Neural cell (in vitro differentiated cells): ENCODE results near the gene GLI3. TPM values are rescaled to one million over a fixed set of nuclear protein-coding genes. Genes with fewer than 3 reads are reported as not detected.

ENCODE experiments used
- H2AFZ ChIP-seq: fragments of 200-600, 300-800 bp; sonication (generic), shearing (Covaris generic); 2 replicates; pipeline ENCODE4 v1.6.0; 2014; ENCODE audit warnings: low read depth, mild to moderate bottlenecking, antibody characterized with exemption, low read length, moderate library complexity
- H3F3A ChIP-seq: fragments of 200-600 bp; shearing (Covaris generic); 2 replicates; pipeline ENCODE4 v1.6.1; 2016; ENCODE audit warnings: mild to moderate bottlenecking, moderate library complexity, mixed read lengths, antibody characterized with exemption, low read length; ENCODE audit not compliant: insufficient read depth, poor library complexity, severe bottlenecking
- H3K27ac ChIP-seq: fragments of 200-600, 300-800 bp; sonication (generic), shearing (Covaris generic); 2 replicates; pipeline ENCODE4 v1.5.1; 2014; ENCODE audit warnings: mild to moderate bottlenecking, low read length, moderate library complexity
- H3K27me3 ChIP-seq: fragments of 300-800, 200-600 bp; sonication (generic), shearing (Covaris generic); 2 replicates; pipeline ENCODE4 v1.6.0; 2014; ENCODE audit warnings: mild to moderate bottlenecking, low read depth, low read length, moderate library complexity; ENCODE audit not compliant: insufficient read depth
- H3K36me3 ChIP-seq: fragments of 300-800, 200-600 bp; sonication (generic), shearing (Covaris generic); 2 replicates; pipeline ENCODE4 v1.5.1; 2014; ENCODE audit warnings: mild to moderate bottlenecking, antibody characterized with exemption, low read length, moderate library complexity; ENCODE audit not compliant: insufficient read depth
- H3K4me2 ChIP-seq: fragments of 300-800, 200-600 bp; sonication (generic), shearing (Covaris generic); 2 replicates; pipeline ENCODE4 v1.6.0; 2014; ENCODE audit warnings: mild to moderate bottlenecking, low read length
- H3K4me3 ChIP-seq: fragments of 300-800, 200-600 bp; sonication (generic), shearing (Covaris generic); 2 replicates; pipeline ENCODE4 v1.5.1; 2014; ENCODE audit warnings: mild to moderate bottlenecking, low read length, moderate library complexity
- H3K79me2 ChIP-seq: fragments of 200-600 bp; shearing (Covaris generic); replicated peaks from 2 replicates; pipeline ENCODE4 v1.6.0; 2014; ENCODE audit warnings: mild to moderate bottlenecking, low read length, moderate library complexity; ENCODE audit not compliant: insufficient read depth
- H3K9ac ChIP-seq: fragments of 300-800, 200-600 bp; sonication (generic), shearing (Covaris generic); 2 replicates; pipeline ENCODE4 v1.6.1; 2016; ENCODE audit warnings: mild to moderate bottlenecking, low read length, mixed read lengths
- H3K9me2 ChIP-seq: fragments of 200-600 bp; shearing (Covaris generic); 2 replicates; pipeline ENCODE4 v1.6.1; 2016; ENCODE audit warnings: mild to moderate bottlenecking, low read length, mixed read lengths; ENCODE audit not compliant: insufficient read depth
- H3K9me3 ChIP-seq: fragments of 200-600, 300-800 bp; sonication (generic), shearing (Covaris generic); 2 replicates; pipeline ENCODE4 v1.6.1; 2016; ENCODE audit warnings: mild to moderate bottlenecking, mixed run types, low read length, moderate library complexity, mixed read lengths
- H4K20me1 ChIP-seq: fragments of 200-600 bp; shearing (Covaris generic); 2 replicates; pipeline ENCODE4 v1.6.1; 2016; ENCODE audit warnings: mild to moderate bottlenecking, mixed run types; ENCODE audit not compliant: insufficient read depth
- CTCF ChIP-seq: fragments of 450-650 bp; IDR thresholded peaks from 2 replicates; pipeline ENCODE4 v1.5.1; 2014; ENCODE audit warnings: antibody characterized with exemption, mild to moderate bottlenecking, moderate library complexity; ENCODE audit not compliant: poor library complexity, severe bottlenecking
- EP300 ChIP-seq: fragments of 450-650 bp; conservative IDR thresholded peaks from 2 replicates; pipeline ENCODE4 v1.6.1; 2014; ENCODE audit warnings: antibody characterized with exemption, mild to moderate bottlenecking, moderate library complexity; ENCODE audit not compliant: poor library complexity, severe bottlenecking
- EZH2 ChIP-seq: fragments of 200-600, 300-800 bp; shearing (Covaris generic), sonication (generic); IDR thresholded peaks from 2 replicates; pipeline ENCODE4 v1.6.1; 2014; ENCODE audit warnings: antibody characterized with exemption, low read length, borderline replicate concordance, mild to moderate bottlenecking; ENCODE audit not compliant: insufficient read depth, poor library complexity, severe bottlenecking
- MXI1 ChIP-seq: fragments of 450-650 bp; conservative IDR thresholded peaks from 2 replicates; pipeline ENCODE4 v1.6.1; 2014; ENCODE audit warnings: antibody characterized with exemption, mild to moderate bottlenecking; ENCODE audit not compliant: poor library complexity, severe bottlenecking
- POLR2AphosphoS5 ChIP-seq: IDR thresholded peaks from 2 replicates; pipeline ENCODE4 v1.6.1; 2012
- RAD21 ChIP-seq: fragments of 450-650 bp; conservative IDR thresholded peaks from 2 replicates; pipeline ENCODE4 v1.6.1; 2014; ENCODE audit warnings: antibody characterized with exemption, mild to moderate bottlenecking, moderate library complexity
- REST ChIP-seq: IDR thresholded peaks from 2 replicates; pipeline ENCODE4 v1.6.1; 2012; ENCODE audit warnings: borderline replicate concordance
- SMC3 ChIP-seq: fragments of 450-650 bp; conservative IDR thresholded peaks from 2 replicates; pipeline ENCODE4 v1.6.1; 2014; ENCODE audit warnings: antibody characterized with exemption, mild to moderate bottlenecking, moderate library complexity; ENCODE audit not compliant: poor library complexity
- TAF1 ChIP-seq: IDR thresholded peaks from 2 replicates; pipeline ENCODE4 v1.6.1; 2012; ENCODE audit warnings: low read depth
- polyA plus RNA-seq: library from polyadenylated mRNA; depleted of rRNA; stranded (reverse); fragments of >200 nt; gene quantifications from 2 replicates; pipeline ENCODE4 v1.2.3, GENCODE V29; 2014

Gene GLI3
- polyA plus RNA-seq, 1 donor from 2014 or later: 0.19 TPM

- Histone ChIP-seq H3K9me3 (no peaks in the 10 kb centered on the region), H3K79me2 (peaks cover 98% of the 10 kb centered on the region), H4K20me1 (no peaks in the 10 kb centered on the region), H3K36me3 (no peaks in the 10 kb centered on the region), H2AFZ (no peak overlapping the region), H3K9me2 (no peaks in the 10 kb centered on the region), H3K4me2 (no peak overlapping the region), H3F3A (no peaks in the 10 kb centered on the region), H3K27ac (no peak overlapping the region), H3K27me3 (no peaks in the 10 kb centered on the region), H3K9ac (no peak overlapping the region), H3K4me3 (no peak overlapping the region)
- no peak for TF ChIP-seq MXI1
- TF ChIP-seq RAD21: no peak
- TF ChIP-seq CTCF: no peak
- TF ChIP-seq SMC3: no peak
- TF ChIP-seq POLR2AphosphoS5: no peak
Observed at GRCh38 chr7:42133321-42133720, 103.7 kb downstream of the GLI3 start.

GRCh38 chr7:42128703-42129102 is 108.3 kb downstream of the GLI3 start:
- Histone ChIP-seq H3K9ac (no peak overlapping the region), H3F3A (no peaks in the 10 kb centered on the region), H2AFZ (no peak overlapping the region), H3K4me2 (no peak overlapping the region), H3K79me2 (peaks cover 98% of the 10 kb centered on the region), H3K27me3 (no peaks in the 10 kb centered on the region), H4K20me1 (no peaks in the 10 kb centered on the region), H3K27ac (no peak overlapping the region), H3K9me2 (no peaks in the 10 kb centered on the region), H3K36me3 (no peaks in the 10 kb centered on the region), H3K4me3 (no peak overlapping the region), H3K9me3 (no peaks in the 10 kb centered on the region)
- TF ChIP-seq SMC3: no peak
- TF ChIP-seq CTCF: peak; percentile 15
- TF ChIP-seq EZH2: no peak

- H3K4me2 ChIP-seq: no peak overlapping the region
- H3K27ac ChIP-seq: no peak overlapping the region
- no peaks in the 10 kb centered on the region for H3K27me3 ChIP-seq
- H3K79me2 ChIP-seq: peaks cover 98% of the 10 kb centered on the region
- H4K20me1 ChIP-seq: no peaks in the 10 kb centered on the region
- H3K9me3 ChIP-seq: no peaks in the 10 kb centered on the region
- TF ChIP-seq SMC3: no peak
- no peak for TF ChIP-seq EP300
- TF ChIP-seq POLR2AphosphoS5: no peak
- no peak for TF ChIP-seq EZH2
- no peak for TF ChIP-seq CTCF
- no peak for TF ChIP-seq TAF1
- no peak for TF ChIP-seq MXI1
- TF ChIP-seq REST: no peak
- no peak for TF ChIP-seq RAD21
- no peak overlapping the region for H3K9ac ChIP-seq
- H3K36me3 ChIP-seq: no peaks in the 10 kb centered on the region
- no peak overlapping the region for H2AFZ ChIP-seq
- H3K4me3 ChIP-seq: no peak overlapping the region
- H3F3A ChIP-seq: no peaks in the 10 kb centered on the region
- H3K9me2 ChIP-seq: no peaks in the 10 kb centered on the region
Observed at GRCh38 chr7:42127232-42127622, 109.8 kb downstream of the GLI3 start.
